Measurements from ENCODE around the gene CTDSPL. TPM values are rescaled to one million over a fixed set of nuclear protein-coding genes. Genes with fewer than 3 reads are reported as not detected.

CTDSPL gene
- total and polyA plus RNA-seq, 10 of the 15 experiments (the other 5 are each of a cell fraction or from before 2014, with no cell fraction given): 0.05 to 0.51 (median 0.18) TPM; not detected in 6

DNA sequence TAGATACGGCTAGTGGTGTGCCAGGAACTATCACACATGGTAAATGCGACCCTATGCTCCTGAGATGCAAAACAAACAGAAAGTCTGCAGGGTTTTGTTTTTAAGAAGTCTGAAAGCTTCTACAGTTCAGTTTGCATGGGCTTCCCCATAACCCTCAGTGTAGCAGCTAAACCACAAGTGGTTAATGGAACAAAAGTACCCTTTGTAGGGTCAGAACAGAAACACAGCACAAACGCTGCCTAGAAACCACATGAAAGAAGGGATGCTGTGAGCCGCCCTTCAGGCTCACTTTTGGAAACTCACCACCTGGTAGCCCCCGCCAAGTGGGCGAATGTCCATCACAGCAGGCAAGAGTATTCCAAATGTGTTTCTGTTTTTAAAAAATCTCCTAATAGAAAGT is 46.2 kb downstream of the CTDSPL start (continued):
- no peak for TF ChIP-seq E4F1 (IDR thresholded peaks at IDR 0.05; ENCODE audit: borderline replicate concordance, partially characterized antibody)
- TF ChIP-seq EED (IDR thresholded peaks at IDR 0.05; ENCODE audit: low read depth): peak; percentile 89
- peak; percentile 100 for TF ChIP-seq RUNX3 (IDR thresholded peaks at IDR 0.05; ENCODE audit: low read length)
- 0 out of 2 replicates have a peak, but pooled peaks have one; percentile 32 for TF ChIP-seq NKRF (conservative IDR thresholded peaks at IDR 0.05)
- TF ChIP-seq PAX5 (IDR thresholded peaks at IDR 0.05; ENCODE audit: borderline replicate concordance, low read depth, low read length): peak; percentile 91
- TF ChIP-seq BHLHE40 (IDR thresholded peaks at IDR 0.05; ENCODE audit: borderline replicate concordance in 1 of 2, low read depth in 2 of 2, low read length in 1 of 2): peak; percentile 84 to 91
- no peak for TF ChIP-seq CBX5 (IDR thresholded peaks at IDR 0.05; ENCODE audit: low read depth)
- no peak for TF ChIP-seq ZNF687 (IDR thresholded peaks at IDR 0.05)
- TF ChIP-seq GATAD2B (conservative IDR thresholded peaks at IDR 0.05; ENCODE audit: low read depth): peak; percentile 76
- TF ChIP-seq NFYA (IDR thresholded peaks at IDR 0.05; ENCODE audit: borderline replicate concordance, low read depth, low read length): no peak
- TF ChIP-seq CEBPB (IDR thresholded peaks at IDR 0.05; ENCODE audit: borderline replicate concordance in 1 of 2, low read depth in 2 of 2, low read length in 2 of 2): peak in 1 of 2 experiments; percentile 96; a peak in 2 of 4 replicates
- no peak for TF ChIP-seq RB1 (IDR thresholded peaks at IDR 0.05; ENCODE audit: borderline replicate concordance)
- peak; percentile 46; the same call in 1 of the 2 replicates for TF ChIP-seq TCF3 (IDR thresholded peaks at IDR 0.05; ENCODE audit: borderline replicate concordance, insufficient read depth, low read depth, low read length)
- peak; percentile 100 for TF ChIP-seq TCF7 (IDR thresholded peaks at IDR 0.05; ENCODE audit: borderline replicate concordance)
- TF ChIP-seq ZNF274 (IDR thresholded peaks at IDR 0.05; ENCODE audit: insufficient read depth, insufficient read length): no peak
- no peak for TF ChIP-seq SREBF2 (IDR thresholded peaks at IDR 0.05; ENCODE audit: low read length)
- no peak for TF ChIP-seq EZH2 (IDR thresholded peaks at IDR 0.05; ENCODE audit: borderline replicate concordance, control insufficient read depth, low read depth, low read length)
- no peak for TF ChIP-seq BRCA1 (IDR thresholded peaks at IDR 0.05; ENCODE audit: low read depth, low read length)
- TF ChIP-seq NFIC (IDR thresholded peaks at IDR 0.05; ENCODE audit: low read depth, low read length): peak; percentile 91
- TF ChIP-seq BCL3 (IDR thresholded peaks at IDR 0.05; ENCODE audit: borderline replicate concordance, insufficient read depth, low read depth, low read length, poor library complexity, severe bottlenecking): peak; percentile 65

Measured in GM12878 (cell line).